ENCODE measurements around the gene TFAM.

Gene TFAM

GRCh38 chr10:58384999-58385783 is at the start of gene TFAM:
Gene TFAM, plus strand, starts transcription at chr10:58385410. Its CDS starts 138 bp downstream, at chr10:58385548.
- peak; percentile 84 for DNase-seq

DNA sequence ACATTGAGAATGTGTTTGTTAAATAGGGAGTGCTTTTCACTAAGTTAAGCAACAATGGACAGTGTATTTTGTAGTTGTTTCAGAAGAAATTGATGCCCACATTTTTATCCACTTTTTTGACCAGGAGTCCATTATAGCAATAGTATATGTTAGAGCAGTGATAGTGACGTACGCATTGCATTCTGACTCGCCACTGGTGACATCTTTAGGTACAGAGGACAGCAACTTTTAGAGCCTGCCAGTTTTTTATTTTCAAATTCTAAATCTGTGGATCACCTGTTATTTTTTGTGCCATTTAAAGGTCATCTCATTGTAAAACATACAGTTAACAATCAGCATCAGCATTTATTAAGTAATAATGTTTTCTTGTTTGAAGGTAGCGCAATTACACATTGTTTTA is 49.0 kb upstream of the TFAM start:
- no peak for DNase-seq

- no peak for DNase-seq
These were observed 43.8 kb upstream of the TFAM start for GRCh38 chr10:58341422-58341821.

DNA sequence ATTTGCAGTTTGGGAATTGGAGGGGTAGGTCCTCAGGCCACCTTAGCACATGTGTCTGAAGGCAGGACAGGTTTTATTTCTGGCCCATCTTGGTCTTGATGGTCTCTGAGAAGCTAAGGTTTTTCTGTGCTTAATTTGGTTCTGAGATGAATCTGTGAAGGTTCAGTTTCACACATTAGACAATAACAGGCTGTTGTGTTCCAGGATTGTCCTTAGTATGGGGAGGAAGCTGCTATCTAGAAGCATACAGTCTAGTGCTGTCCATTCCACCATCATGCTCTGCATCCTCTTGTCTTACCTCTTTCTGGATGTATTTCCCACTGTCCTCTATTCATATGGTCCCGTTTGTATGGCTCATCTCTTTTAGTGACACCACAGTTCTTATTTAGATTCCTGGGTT is 43.3 kb upstream of the TFAM start:
- no peak for DNase-seq

- DNase-seq, result no peak
These were observed 37.2 kb upstream of the TFAM start for GRCh38 chr10:58347967-58348366.

GRCh38 chr10:58348571-58349033 is 36.6 kb upstream of the TFAM start:
- DNase-seq, result no peak

DNA sequence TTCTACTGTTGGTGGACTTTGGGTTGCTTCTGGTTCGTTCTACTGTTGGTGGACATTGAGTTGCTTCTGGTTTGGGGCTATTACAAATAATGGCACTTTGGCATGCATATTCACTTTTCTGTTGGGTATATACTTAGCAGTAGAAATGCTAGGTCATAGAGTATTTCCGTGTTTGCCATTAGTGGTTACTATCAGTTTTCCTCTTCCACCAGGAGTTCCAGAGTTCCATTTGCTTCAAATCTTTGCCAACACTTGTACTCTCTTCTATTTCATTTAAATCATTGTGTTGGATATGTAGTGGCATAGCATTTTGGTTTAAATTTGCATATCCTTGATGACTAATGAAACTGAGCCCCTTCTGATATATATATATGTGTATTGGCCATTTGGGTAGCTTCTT is 35.2 kb upstream of the TFAM start:
- DNase-seq, result no peak

DNA sequence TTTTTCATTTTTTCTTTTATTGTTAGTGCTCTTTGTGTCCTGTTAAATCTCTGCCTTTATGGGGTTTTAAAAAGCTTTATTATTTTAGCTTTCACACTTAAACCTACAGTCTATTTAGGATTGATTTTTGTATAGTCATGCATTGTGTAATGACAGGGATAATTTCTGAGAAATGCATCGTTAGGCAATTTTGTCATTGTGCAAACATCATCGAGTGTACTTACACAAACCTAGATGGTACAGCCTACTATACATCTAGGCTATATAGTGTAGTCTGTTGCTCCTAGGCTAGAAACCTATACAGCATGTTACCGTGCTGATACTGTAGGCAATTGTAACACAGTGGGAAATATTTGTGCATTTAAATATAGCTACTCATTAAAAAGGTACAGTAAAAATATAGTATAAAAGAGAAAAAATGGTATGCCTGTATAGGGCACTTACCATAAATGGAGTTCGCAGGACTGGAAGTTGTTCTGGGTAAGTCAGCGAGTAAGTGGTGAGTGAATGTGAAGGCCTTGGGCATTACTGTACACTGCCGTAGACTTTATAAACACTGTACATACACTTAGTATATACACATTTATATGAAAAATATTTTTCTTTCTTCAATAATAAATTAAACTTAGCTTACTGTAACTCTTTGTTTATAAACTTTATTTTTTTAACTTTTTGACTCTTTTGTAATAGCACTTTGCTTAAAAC is 34.4 kb upstream of the TFAM start:
- DNase-seq, result no peak

- no peak for DNase-seq
These were observed 33.3 kb upstream of the TFAM start for GRCh38 chr10:58351616-58352578.

- DNase-seq, result no peak
These were observed 32.1 kb upstream of the TFAM start for GRCh38 chr10:58352956-58353610.

DNA sequence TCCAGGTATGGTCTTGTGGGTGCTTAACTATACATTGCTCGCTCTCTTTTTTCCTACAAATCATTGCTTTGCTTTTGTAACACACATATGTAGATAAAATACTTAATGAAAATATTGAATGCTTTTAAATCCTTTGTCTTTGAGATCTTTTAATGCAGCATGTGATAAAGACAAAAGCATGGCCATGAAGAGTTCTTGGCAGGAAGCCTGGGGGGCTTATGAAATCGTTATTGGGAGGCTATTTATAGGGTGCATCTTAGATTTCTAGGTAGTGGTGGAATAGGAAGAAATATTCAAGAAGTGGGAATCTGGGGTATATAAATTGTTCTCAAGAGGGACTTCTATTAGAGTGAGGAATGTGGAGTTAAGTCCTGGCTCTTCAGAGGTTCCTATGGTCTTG is 28.5 kb upstream of the TFAM start:
- DNase-seq, result no peak

DNA sequence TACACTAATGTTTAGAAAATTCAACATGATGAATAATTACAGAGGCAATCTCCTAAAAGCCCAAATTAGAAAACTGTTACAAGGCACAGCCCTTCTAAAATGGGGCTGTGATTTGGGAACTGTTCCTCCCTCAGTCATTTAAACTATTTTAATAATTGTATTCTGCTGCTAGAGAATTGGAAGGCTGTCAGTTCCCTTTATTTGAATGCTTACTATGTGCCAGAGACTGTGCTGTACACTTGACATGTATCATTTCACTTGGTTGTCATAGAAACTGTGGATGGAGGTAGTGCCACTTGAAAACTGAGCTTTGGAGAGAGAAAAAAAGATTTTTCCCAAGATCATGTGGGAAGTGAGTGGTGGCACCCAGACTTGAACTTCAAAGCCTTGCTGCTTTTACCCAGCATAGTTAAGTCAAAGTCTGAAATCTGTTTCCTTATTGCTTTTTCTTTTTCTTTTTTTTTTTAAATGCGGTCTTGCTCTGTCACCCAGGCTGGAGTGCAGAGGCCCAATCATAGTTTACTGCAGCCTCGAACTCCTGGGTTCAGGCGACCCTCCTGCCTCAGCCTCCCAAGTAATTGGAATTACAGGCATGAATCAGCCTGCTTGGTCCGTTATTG is 26.8 kb upstream of the TFAM start:
- DNase-seq, result no peak

- DNase-seq, result no peak
These were observed 26.3 kb upstream of the TFAM start for GRCh38 chr10:58358947-58359346.

- no peak for DNase-seq
These were observed 25.7 kb upstream of the TFAM start for GRCh38 chr10:58359541-58359940.

DNA sequence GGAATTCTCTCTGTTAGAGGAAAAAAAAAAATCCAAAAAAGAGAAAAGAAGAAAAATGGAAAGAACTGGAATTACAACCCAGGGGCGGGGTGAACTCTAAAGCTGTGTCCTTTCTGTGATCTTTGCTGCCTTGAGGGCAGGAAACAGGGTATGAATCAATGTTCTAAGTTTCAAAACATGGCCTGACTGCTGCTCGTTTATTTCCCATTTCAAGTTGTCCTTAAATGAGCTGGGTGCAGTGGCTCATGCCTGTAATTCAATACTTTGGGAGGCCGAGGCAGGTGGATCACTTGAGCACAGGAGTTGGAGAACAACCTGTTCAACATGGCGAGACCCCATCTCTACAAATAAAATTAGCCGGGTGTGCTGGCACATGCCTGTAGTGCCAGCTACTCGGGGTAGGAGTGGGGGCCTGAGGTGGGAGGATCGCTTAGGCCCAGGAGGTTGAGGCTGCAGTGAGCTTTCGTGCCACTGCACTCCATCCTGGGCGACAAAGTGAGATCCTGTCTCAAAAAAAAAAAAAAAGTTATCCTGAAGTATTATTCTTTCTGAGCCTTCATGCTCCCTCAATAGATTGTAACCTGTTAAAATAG is 24.7 kb upstream of the TFAM start:
- no peak for DNase-seq

GRCh38 chr10:58361353-58361752 is 23.9 kb upstream of the TFAM start:
- no peak for DNase-seq

- DNase-seq, result no peak
These were observed 23.0 kb upstream of the TFAM start for GRCh38 chr10:58362027-58362789.

DNA sequence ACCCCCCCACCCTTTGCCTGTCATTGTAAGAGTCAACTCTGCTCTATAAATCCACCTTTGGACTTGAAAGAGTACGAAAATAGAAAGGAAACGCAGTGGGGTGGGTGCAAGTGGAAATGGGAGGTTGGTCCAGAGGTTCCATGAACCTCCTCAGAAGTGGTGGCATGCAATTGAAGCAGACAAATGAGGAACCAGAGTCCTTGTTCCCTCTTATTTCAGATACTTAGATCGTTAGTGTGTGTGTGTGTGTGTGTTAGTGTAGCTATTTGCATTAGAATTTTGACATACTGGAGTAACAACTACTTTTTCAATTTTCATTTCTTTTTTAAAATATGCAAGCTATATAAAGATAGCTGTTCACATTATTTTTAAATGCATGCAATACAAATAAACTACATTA is 18.1 kb upstream of the TFAM start:
- DNase-seq, result no peak

GRCh38 chr10:58371473-58371872 is 13.7 kb upstream of the TFAM start:
- DNase-seq, result no peak

GRCh38 chr10:58372607-58373441 is 12.4 kb upstream of the TFAM start:
- no peak for DNase-seq

All from GOT3 (cell line).